ENCODE data around the gene DTWD2.
"Not testable (repeated sequence)": the region's sequence is repeated elsewhere in the genome, so short reads cannot be mapped to it uniquely, and the experiment has no call there.

The DTWD2 gene

GRCh38 chr5:118994595-118994994 lies 6.2 kb upstream of the DTWD2 start:
- DNase-seq = no peak

GRCh38 chr5:118993118-118993517 lies 4.8 kb upstream of the DTWD2 start:
- DNase-seq = not testable (repeated sequence)

DNA sequence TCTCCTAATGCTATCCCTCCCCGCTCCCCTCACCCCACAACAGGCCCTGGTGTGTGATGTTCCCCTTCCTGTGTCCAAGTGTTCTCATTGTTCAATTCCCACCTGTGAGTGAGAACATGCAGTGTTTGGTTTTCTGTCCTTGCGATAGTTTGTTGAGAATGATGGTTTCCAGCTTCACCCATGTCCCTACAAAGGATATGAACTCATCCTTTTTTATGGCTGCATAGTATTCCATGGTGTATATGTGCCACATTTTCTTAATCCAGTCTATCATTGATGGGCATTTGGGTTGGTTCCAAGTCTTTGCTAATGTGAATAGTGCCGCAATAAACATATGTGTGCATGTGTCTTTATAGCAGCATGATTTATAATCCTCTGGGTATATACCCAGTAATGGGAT lies 3.7 kb upstream of the DTWD2 start:
- not testable (repeated sequence) for DNase-seq

GRCh38 chr5:118990582-118990981 lies 2.2 kb upstream of the DTWD2 start:
- DNase-seq = no peak

DNA sequence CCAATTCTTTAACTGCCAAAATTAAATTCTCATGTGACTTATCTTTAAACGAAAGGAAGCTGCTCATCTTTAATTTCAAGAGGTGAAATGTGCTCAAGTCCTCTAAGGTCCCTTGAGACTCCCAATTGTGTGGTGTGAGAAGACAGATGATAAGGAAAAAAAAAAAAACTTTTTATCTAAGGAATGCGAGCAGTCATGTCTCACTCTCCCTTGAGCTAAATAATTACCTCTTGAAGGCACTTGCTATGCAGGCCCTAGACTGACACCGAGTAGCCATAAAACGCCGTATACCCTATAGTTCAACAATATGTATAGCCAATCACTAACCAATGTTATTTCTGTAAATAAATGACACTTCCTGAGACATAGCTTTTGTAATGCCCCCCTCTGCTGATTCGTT lies 1.5 kb upstream of the DTWD2 start:
- no peak for DNase-seq

DNA sequence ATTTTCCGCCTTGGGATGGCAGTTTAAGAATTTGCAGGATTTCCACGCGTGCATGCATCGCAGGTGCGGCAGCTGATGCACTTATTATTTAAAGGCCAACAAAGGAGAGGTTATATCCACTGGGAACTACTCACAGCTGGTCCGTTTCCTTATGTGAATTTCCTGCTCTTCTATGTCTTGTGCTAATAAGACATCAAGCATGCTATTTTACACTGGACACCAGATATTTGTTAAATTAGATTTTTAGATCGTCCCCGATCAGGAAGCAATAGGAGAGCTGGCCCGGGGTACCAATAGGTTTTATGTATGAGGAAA lies 476 bp upstream of the DTWD2 start:
- peak; percentile 35 for DNase-seq

DNA sequence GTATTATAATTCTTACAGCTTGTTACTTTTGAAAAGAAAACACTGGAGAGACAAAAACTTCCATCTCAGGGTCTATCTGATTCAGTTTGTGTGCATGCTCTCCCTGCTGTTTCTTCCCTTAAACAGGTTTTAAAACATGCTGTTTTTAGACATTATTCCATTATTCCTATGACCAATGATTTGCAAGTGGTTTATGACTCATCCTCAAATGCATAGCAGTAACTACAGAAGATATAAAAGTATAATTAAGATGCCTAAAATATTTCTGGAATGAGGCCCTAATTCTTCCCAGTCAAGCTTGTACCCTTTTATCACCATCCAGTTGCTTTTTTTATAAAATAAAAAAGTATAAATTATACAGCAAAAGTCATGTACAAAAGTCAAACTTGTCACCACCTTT lies 3.7 kb downstream of the DTWD2 start:
- DNase-seq = no peak

DNA sequence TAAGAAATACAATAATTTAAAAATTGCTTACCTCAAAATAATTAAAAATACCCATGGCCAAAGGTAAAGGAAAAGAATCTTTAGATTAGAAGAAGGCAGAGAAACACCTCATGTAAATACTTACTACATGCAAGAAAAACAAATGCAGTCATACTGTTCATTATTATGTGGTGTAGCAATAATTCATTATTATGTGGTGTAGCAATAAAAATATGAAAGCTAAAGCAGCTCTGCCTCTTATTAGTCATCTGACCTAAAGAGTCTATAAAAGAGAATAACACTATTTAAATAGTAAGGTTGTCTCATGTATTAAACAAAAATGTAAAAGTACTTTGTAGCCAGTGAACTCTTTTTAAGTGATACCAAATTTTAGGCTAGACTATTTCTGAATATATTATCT lies 6.6 kb downstream of the DTWD2 start:
- no peak for DNase-seq

GRCh38 chr5:118980438-118980837 lies 7.9 kb downstream of the DTWD2 start:
- DNase-seq = no peak

GRCh38 chr5:118980017-118980416 lies 8.3 kb downstream of the DTWD2 start:
- DNase-seq = no peak

- not testable (repeated sequence) for DNase-seq
Measured at GRCh38 chr5:118973779-118974445, 14.4 kb downstream of the DTWD2 start.

- no peak for DNase-seq
Measured at GRCh38 chr5:118968925-118969375, 19.4 kb downstream of the DTWD2 start.

DNA sequence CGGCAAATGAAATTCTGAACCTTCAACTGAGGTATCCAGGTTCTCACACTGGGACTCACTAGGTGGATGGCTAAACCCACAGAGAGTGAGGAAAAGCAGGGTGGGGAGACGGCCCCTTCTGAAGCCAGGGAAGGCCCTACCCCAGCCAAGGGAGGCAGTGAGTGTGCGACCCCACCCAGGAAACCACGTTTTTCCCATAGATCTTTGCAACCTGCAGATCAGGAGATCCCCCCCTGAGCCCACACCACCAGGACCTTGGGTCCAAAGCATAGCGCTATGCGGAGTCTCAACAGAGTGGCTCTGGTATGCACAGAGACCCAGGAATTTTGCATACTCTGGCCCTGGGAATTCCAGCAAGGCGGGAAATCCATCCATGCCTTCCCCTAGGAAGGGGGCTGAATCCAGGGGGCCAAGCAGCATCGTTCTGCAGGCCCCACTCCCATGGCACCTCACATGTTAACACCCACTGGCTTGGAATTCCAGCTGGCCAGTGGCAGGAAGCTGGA lies 19.9 kb downstream of the DTWD2 start:
- DNase-seq = no peak

- DNase-seq = no peak
Measured at GRCh38 chr5:118967059-118967508, 21.3 kb downstream of the DTWD2 start.

DNA sequence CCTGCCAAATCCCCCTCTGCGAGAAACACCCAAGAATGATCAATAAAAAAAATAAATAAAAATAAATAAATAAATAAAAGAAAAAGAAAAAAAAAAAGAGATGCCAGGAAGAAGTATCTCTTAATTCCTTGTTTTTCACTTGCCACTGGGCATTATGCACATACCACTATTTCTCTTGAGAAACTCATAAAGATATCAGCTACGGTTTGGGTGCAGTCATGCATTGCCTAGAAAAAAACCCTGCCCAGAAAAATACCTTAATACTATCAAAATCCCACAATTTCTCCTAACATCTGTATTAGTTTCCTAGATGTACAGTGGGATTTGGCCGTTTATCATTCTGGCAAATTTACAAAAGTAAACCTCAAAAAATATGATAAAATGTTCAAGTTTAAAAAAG lies 22.5 kb downstream of the DTWD2 start:
- no peak for DNase-seq

DNA sequence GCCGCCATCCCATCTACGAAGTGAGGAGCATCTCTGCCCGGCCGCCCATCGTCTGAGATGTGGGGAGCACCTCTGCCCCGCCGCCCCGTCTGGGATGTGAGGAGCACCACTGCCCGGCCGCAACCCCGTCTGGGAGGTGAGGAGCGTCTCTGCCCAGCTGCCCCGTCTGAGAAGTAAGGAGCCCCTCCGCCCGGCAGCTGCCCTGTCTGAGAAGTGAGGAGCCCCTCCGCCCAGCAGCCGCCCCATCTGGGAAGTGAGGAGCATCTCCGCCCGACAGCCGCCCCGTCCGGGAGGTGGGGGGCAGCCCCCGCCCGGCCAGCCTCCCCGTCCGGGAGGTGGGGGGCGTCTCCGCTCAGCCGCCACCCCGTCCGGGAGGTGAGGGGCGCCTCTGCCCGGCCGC lies 23.4 kb downstream of the DTWD2 start:
- not testable (repeated sequence) for DNase-seq

- DNase-seq = not testable (repeated sequence)
Measured at GRCh38 chr5:118964388-118964787, 24.0 kb downstream of the DTWD2 start.

GRCh38 chr5:118963169-118963568 lies 25.2 kb downstream of the DTWD2 start:
- DNase-seq = no peak

- no peak for DNase-seq
Measured at GRCh38 chr5:118960557-118960956, 27.8 kb downstream of the DTWD2 start.

GRCh38 chr5:118956727-118957126 lies 31.6 kb downstream of the DTWD2 start:
- DNase-seq = no peak

DNA sequence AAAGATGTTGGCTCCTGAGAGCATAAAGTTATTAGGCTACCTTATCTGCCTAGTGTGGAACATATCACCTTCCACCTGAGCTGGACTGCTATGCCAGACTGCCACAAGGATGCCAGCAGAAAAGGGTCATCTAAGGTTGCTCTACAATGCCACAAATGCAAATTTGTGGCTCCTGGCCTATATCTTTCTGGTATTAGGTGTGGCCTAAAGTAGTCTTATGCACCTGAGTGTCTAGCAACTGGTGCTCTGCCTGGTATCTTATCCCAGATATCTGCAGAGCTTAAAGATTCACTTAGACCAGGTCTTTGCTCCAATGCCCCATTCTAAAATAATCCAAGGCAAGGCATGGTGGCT lies 34.7 kb downstream of the DTWD2 start:
- no peak for DNase-seq

DNA sequence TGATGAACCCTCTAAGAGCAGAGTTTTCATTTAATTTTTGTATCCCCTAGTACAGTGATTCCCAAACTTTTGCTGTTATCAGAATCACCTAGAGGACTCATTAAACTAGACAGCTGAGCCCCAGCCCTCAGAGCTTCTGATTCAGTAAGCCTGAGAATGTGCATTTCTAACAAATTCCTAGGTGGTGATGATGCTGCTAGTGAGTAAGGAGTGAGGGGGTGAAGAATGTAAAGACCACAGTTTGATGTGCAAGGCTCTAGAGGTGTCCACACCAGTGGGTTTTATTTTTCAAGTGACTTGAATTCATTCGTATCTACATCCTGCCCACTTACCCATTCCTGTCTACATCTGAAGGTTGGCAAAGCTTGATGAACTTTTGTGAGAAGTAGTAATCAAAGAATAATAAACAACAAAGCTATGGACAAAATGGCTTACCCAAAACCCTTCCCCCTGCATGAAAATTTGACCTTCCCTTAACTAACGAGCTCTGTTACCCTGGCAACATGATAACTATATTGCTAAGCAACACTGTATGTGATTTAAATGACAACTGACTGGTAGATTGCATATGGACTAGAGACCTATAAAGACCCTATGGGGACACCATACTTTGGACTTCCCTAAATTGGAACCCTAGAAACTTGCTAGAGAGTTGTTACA lies 35.2 kb downstream of the DTWD2 start:
- no peak for DNase-seq

- not testable (repeated sequence) for DNase-seq
Measured at GRCh38 chr5:118952306-118952705, 36.0 kb downstream of the DTWD2 start.

DNA sequence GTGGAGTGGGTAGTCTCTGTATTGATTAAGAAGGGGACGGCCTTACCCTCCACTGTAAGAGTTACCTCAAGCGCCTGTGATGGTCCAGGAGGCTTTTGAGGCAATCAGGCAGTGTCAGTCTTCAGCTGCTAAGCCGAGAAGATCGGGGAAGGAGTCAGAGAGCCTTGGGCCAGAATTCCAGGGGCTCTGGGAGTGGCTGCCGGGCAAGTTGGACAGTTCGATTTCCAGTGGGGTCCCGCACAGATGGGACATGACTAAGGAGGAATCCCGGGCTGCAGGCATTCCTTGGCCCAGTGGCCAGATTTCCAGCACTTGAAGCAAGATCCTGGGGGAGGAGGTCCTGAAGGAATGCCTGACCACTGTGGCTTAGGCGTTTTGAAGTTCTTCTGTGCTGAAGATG lies 38.0 kb downstream of the DTWD2 start:
- DNase-seq = not testable (repeated sequence)

Measured in DMS153 (cell line).